ENCODE results near the gene RIPOR2.
"Not testable (repeated sequence)": the region's sequence is repeated elsewhere in the genome, so short reads cannot be mapped to it uniquely, and the experiment has no call there.

RIPOR2 gene

DNA sequence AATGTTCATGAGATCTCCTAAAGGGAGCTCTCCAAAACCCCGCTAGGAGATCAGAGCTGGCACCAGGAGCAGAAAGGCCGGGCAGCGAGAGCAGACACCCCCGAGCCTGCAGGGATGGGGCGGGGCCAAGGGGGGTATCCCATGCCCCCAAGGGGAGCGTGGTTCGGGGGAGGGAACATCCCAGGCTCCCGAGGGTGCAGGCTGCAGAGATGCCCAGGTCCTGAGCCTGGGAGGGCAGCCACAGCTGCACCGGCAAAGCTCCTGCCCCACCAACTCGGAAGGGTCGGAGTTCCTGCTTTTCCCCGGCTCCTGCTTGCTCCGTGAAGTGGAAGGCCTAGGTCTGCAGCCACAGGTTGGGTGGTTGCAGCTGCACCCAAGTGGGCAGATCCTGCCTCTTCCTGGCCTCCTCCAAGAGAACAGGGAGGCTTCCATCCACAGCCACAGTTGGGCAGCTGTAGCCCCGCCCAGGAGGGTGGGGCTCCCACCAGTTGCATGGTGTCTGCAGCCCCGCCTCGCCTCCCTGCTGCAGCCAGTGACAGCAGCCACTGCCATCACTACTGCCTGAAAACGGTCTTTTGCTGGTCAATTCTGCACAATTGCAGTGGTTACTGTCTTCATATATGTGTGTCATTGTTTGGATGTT is 174.4 kb downstream of the RIPOR2 start:
- no peak overlapping the region for H3K4me3 ChIP-seq (ENCODE audit: low read length)
- TF ChIP-seq, protein P1, sequence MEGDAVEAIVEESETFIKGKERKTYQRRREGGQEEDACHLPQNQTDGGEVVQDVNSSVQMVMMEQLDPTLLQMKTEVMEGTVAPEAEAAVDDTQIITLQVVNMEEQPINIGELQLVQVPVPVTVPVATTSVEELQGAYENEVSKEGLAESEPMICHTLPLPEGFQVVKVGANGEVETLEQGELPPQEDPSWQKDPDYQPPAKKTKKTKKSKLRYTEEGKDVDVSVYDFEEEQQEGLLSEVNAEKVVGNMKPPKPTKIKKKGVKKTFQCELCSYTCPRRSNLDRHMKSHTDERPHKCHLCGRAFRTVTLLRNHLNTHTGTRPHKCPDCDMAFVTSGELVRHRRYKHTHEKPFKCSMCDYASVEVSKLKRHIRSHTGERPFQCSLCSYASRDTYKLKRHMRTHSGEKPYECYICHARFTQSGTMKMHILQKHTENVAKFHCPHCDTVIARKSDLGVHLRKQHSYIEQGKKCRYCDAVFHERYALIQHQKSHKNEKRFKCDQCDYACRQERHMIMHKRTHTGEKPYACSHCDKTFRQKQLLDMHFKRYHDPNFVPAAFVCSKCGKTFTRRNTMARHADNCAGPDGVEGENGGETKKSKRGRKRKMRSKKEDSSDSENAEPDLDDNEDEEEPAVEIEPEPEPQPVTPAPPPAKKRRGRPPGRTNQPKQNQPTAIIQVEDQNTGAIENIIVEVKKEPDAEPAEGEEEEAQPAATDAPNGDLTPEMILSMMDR (IDR thresholded peaks at IDR 0.05; ENCODE audit: insufficient read depth, low read depth, low read length, missing control alignments) = no peak
- DNase-seq (ENCODE audit: low read depth) = no peak

DNA sequence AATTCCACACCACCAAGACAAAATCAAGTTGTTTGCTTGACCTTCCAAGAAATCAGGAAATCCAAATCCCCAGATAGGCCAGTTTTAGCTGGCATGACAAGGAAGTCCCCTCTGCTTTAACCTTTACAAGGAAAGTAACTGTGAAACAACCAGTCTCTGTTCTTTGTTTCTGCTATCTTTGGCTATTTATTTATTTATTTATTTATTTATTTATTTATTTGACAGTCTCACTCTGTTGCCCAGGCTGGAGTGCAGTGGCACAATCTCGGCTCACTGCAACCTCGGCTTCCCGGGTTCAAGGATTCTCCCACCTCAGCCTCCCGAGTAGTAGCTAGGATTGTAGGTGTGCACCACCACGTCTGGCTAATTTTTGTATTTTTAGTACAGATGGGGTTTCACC is 175.6 kb downstream of the RIPOR2 start:
- TF ChIP-seq, protein P1 (IDR thresholded peaks at IDR 0.05; ENCODE audit: insufficient read depth, low read depth, low read length, missing control alignments) = no peak
- H3K4me3 ChIP-seq (ENCODE audit: low read length) = no peak overlapping the region
- no peak for DNase-seq (ENCODE audit: low read depth)

DNA sequence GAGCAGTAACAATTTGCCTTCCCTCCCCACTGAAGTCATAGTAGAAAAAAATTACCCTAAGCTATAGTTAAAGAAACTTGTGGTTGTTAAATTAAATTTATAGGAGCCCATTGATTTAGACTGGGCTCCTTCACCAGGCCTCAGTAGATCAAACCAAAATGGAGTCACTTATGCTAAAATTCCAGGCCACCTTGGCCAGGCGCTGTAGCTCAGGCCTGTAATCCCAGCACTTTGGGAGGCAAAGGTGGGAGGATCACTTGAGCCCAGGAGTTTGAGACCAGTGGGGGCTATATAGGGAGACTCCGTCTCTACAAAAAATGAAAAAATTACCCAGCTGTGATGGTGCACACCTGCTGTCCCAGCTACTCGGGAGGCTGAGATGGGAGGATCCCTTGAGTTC is 176.0 kb downstream of the RIPOR2 start:
- no peak for DNase-seq (ENCODE audit: low read depth)

DNA sequence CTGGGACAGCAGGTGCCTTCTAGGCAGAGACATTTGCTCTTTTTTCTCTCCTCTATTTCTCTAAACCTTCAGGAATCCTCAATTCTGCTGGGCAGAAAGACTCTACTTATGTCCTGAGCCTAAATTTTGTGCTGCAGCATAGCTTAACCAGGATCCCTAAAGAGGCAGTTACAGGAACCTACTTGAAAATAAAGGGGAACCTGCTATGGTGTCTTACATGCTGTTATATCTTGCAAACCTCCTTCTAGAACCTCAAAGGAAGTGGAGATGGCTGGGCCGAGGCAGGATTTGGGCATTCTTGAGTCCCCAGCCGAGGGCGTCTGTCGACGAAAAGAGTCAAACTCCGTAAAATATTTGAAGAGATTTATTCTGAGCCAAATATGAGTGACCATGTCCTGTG is 178.1 kb downstream of the RIPOR2 start:
- TF ChIP-seq, protein P1 (IDR thresholded peaks at IDR 0.05; ENCODE audit: insufficient read depth, low read depth, low read length, missing control alignments) = no peak
- DNase-seq (ENCODE audit: low read depth) = no peak
- no peak overlapping the region for H3K4me3 ChIP-seq (ENCODE audit: low read length)

More for the DNA sequence above, 176.0 kb downstream of the RIPOR2 start:
- no peak overlapping the region for H3K4me3 ChIP-seq (ENCODE audit: low read length)
- TF ChIP-seq, protein P1 (IDR thresholded peaks at IDR 0.05; ENCODE audit: insufficient read depth, low read depth, low read length, missing control alignments) = no peak

- no peak for DNase-seq (ENCODE audit: low read depth)
- no peak overlapping the region for H3K4me3 ChIP-seq (ENCODE audit: low read length)
- TF ChIP-seq, protein P1 (IDR thresholded peaks at IDR 0.05; ENCODE audit: insufficient read depth, low read depth, low read length, missing control alignments) = no peak
These were observed 180.5 kb downstream of the RIPOR2 start for GRCh38 chr6:24755279-24755678.

DNA sequence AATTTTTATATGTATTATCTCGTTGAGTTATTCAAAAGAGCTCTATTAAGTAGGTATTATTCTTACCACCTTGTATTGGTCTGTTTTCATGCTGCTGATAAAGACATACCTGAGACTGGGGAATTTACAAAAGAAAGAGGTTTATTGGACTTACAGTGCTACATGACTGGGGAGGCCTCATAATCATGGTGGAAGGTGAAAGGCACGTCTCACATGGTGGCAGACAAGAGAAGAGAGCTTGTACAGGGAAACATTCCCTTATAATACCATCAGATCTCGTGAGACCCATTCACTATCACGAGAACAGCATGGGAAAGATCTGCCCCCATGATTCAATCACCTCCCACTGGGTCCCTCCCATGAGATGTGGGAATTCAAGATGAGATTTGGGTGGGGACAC is 181.4 kb downstream of the RIPOR2 start:
- not testable (repeated sequence) for H3K4me3 ChIP-seq (ENCODE audit: low read length); DNase-seq (ENCODE audit: low read depth)
